WTC11 (cell line): Measurements from ENCODE around the gene TRIM3.

Experiments
- TF ChIP-seq, protein P1 (sequence below): sonication (generic); formaldehyde crosslinking; IDR thresholded peaks from 2 replicates; pipeline ENCODE4 v1.8.1; 2023; ENCODE audit warnings: mild to moderate bottlenecking, missing genetic modification reagents, borderline replicate concordance
- TF ChIP-seq, protein P2 (sequence below): fragments of 200-600 bp; IDR thresholded peaks from 2 replicates; pipeline ENCODE4 v1.8.0; 2022; ENCODE audit warnings: antibody characterized with exemption

DNA sequence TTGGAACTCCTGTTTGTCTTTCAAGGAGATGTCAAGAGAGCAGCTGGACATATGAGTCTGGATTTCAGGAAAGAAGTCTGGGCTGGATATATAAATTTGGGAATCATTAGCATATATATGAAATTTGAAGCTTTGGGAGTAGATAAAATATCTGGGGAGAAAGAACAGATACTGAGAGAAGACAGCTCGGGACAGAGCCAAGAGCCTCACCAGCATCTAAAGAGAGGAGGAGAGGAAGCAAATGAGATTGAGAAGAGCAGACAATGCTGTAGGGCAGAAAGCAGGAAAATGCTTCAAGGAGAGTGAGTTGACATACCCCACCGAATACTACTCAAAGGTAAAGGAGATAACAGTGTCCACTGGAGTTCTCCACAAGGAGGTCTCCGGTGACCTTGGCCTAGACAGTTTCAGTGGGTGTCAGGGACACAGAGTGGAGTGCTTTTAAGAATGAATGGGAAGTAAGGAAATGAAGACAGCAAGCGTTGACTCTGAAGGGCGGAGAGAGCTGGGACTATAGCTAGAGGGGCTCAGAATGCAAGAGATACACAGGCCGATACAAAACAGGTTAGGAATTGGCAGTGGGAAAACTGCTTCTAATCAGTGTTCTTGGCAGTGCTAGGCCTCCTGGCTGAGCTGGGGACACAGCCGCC is 55.7 kb downstream of the TRIM3 start:
- TF ChIP-seq, protein P1, sequence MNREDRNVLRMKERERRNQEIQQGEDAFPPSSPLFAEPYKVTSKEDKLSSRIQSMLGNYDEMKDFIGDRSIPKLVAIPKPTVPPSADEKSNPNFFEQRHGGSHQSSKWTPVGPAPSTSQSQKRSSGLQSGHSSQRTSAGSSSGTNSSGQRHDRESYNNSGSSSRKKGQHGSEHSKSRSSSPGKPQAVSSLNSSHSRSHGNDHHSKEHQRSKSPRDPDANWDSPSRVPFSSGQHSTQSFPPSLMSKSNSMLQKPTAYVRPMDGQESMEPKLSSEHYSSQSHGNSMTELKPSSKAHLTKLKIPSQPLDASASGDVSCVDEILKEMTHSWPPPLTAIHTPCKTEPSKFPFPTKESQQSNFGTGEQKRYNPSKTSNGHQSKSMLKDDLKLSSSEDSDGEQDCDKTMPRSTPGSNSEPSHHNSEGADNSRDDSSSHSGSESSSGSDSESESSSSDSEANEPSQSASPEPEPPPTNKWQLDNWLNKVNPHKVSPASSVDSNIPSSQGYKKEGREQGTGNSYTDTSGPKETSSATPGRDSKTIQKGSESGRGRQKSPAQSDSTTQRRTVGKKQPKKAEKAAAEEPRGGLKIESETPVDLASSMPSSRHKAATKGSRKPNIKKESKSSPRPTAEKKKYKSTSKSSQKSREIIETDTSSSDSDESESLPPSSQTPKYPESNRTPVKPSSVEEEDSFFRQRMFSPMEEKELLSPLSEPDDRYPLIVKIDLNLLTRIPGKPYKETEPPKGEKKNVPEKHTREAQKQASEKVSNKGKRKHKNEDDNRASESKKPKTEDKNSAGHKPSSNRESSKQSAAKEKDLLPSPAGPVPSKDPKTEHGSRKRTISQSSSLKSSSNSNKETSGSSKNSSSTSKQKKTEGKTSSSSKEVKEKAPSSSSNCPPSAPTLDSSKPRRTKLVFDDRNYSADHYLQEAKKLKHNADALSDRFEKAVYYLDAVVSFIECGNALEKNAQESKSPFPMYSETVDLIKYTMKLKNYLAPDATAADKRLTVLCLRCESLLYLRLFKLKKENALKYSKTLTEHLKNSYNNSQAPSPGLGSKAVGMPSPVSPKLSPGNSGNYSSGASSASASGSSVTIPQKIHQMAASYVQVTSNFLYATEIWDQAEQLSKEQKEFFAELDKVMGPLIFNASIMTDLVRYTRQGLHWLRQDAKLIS, result no peak
- TF ChIP-seq, protein P2, sequence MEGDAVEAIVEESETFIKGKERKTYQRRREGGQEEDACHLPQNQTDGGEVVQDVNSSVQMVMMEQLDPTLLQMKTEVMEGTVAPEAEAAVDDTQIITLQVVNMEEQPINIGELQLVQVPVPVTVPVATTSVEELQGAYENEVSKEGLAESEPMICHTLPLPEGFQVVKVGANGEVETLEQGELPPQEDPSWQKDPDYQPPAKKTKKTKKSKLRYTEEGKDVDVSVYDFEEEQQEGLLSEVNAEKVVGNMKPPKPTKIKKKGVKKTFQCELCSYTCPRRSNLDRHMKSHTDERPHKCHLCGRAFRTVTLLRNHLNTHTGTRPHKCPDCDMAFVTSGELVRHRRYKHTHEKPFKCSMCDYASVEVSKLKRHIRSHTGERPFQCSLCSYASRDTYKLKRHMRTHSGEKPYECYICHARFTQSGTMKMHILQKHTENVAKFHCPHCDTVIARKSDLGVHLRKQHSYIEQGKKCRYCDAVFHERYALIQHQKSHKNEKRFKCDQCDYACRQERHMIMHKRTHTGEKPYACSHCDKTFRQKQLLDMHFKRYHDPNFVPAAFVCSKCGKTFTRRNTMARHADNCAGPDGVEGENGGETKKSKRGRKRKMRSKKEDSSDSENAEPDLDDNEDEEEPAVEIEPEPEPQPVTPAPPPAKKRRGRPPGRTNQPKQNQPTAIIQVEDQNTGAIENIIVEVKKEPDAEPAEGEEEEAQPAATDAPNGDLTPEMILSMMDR, result no peak
